Stimulated activated CD8-positive, alpha-beta memory T cell treated with anti-CD3 and anti-CD28 coated beads, Interleukin-7, amount 100 ng/mL, for 4 hours (primary cell): Measurements from ENCODE around the gene LDLRAP1.
"Not testable (repeated sequence)": the region's sequence is repeated elsewhere in the genome, so short reads cannot be mapped to it uniquely, and the experiment has no call there.

Source experiments
- DNase-seq, 2 donors: peaks; one replicate each; pipeline ENCODE4 v3.0.0-alpha.2; 2020; ENCODE audit warnings: low read depth in 2 of 2

LDLRAP1 gene, protein sequence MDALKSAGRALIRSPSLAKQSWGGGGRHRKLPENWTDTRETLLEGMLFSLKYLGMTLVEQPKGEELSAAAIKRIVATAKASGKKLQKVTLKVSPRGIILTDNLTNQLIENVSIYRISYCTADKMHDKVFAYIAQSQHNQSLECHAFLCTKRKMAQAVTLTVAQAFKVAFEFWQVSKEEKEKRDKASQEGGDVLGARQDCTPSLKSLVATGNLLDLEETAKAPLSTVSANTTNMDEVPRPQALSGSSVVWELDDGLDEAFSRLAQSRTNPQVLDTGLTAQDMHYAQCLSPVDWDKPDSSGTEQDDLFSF

DNA sequence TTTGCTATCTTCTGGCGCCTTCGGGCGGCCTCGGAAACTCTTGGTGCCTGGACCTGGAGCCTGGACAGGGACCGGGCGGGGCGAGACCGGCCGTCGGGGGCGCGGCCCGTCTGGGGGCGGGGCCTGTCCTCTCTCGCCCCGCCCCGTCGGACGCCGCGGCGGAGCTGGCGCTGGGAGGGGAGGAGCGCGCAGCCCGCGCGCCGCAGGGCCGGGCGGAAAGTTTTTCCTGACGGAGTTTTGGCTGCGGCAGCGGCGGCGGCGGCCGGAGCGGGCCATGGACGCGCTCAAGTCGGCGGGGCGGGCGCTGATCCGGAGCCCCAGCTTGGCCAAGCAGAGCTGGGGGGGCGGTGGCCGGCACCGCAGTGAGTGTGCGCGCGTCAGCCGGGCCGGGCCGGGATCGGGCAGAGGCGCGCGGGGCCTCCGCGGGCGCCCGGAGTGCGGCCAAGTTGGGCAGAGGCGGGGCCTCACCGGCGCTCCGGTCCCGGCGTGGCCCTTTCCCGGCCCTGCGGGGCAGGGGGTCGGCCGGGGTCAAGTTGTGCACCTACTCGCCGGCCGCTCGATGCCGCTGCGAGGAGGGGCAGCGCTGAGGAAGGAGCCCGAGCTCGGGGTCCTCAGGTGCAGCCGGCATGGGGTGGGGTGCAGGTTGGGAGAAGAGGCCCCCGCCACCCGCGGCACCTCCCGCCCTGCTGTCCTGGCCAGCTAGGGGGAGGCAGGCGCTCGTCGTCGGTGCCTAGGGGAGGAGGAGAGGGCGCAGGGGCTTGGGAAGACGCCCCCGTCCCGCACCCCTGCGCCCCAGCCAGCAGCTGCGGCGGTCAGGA lies at the start of gene LDLRAP1:
LDLRAP1 (plus strand) TSS at position 182 of the 818 bp plus-strand sequence; CDS start at position 275, 93 bp downstream.
- peak in 1 of 2 donors; percentile 50 for DNase-seq

DNA sequence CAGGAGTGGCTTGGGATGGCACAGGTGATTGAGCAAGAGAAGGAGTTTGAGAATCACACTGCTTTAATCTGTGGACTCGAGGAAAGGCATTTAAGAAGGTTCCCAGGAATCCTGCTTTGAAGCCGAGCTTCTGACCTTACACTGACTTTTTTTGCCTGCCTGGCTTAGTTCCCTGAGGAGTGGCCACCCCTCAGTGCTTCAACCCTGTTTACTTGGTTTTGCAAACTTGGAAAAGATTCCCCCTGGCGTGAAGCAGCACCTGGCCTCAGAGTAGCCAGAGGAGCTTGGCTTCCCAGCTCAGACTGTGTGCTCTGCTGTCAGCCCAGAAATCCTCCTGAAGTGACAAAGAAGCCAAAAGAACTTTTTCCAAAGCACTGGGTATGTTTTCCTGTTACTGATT lies 48.5 kb upstream of the LDLRAP1 start:
- DNase-seq = no peak

- no peak for DNase-seq
Observed at GRCh38 chr1:25500694-25501093, 42.7 kb upstream of the LDLRAP1 start.

DNA sequence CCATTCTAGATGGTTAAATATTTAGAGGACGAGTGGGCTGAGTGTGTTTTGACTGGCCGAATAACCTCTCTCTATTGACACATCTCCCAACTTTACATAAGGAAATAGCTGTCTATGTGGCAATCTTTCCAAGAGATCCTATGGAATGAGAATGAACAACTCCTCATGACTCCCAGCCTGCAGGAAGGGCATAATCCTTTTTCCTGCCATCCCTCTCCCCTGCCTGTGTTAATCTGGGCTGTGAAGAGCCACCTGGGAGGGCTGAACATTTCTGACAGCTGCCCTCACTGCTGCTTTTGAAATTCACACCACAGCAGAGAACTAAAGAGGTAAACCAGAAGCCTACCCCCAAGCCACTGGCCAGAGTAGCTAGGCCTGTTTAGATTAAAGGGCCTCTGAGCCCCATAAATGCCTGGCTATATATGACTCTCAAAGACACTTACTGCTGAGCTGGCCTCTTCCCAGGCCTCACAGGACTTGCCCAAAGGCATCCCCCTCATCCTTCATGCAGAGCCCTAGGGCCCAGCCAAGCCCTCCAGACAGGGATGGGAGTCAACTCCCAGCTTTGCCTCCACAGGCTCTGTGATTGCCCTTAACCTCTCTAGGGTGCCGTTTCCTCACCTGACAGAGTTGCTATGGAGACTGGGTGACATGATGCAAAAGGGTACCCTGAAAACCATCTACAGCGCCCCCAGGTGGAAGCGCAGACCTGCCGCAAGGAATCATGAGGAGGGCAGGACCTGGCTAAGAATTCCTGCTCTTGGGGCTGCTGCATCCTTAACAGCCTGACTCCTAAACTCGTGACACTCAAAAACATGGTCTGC lies 42.0 kb upstream of the LDLRAP1 start:
- DNase-seq = no peak

- no peak for DNase-seq
Observed at GRCh38 chr1:25502957-25503356, 40.4 kb upstream of the LDLRAP1 start.

GRCh38 chr1:25503551-25504426 lies 39.6 kb upstream of the LDLRAP1 start:
- DNase-seq = peak; percentile 46 to 55

- DNase-seq = no peak
Observed at GRCh38 chr1:25504706-25505595, 38.5 kb upstream of the LDLRAP1 start.

GRCh38 chr1:25505656-25506385 lies 37.6 kb upstream of the LDLRAP1 start:
- DNase-seq = no peak

GRCh38 chr1:25506566-25507463 lies 36.6 kb upstream of the LDLRAP1 start:
- not testable (repeated sequence) for DNase-seq

DNA sequence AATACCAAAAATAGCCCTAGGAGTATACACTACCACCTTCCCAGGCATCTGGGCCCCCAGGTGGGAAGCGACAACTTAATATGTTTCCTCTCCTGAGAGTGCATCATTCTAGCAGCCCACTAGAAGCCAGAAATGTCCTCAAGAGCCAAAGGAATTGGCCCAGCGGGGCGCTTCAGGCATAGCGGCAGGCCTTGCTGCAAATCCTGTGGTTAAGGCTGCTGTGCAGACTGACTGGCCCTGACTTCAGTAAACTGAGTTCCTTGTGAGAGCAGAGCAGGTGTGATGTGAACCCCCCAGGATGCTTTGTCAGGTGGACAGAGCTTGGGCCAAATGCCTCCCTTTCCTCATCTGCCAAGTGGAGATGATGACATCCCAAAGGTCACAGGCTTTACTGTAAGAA lies 29.7 kb upstream of the LDLRAP1 start:
- DNase-seq = no peak

DNA sequence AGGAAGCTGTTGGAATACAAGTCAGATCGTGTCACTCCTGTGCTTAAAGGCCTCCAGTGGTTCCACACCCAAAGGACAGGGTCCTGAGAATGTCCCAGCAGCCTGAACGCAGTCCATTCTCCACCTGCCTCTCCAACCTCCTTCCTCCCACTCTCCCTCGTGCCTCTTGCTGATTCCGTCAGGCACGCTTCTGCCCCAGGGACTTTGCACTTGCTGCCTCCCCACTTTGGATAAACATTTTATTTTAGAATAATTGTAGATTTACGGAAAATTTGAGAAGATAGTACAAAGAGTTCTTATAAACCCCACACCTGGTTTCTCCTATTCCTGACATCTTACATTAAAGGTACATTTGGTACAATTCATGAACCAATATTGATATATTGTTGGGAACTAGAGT lies 28.4 kb upstream of the LDLRAP1 start:
- no peak for DNase-seq

- no peak for DNase-seq
Observed at GRCh38 chr1:25516686-25517085, 26.7 kb upstream of the LDLRAP1 start.

DNA sequence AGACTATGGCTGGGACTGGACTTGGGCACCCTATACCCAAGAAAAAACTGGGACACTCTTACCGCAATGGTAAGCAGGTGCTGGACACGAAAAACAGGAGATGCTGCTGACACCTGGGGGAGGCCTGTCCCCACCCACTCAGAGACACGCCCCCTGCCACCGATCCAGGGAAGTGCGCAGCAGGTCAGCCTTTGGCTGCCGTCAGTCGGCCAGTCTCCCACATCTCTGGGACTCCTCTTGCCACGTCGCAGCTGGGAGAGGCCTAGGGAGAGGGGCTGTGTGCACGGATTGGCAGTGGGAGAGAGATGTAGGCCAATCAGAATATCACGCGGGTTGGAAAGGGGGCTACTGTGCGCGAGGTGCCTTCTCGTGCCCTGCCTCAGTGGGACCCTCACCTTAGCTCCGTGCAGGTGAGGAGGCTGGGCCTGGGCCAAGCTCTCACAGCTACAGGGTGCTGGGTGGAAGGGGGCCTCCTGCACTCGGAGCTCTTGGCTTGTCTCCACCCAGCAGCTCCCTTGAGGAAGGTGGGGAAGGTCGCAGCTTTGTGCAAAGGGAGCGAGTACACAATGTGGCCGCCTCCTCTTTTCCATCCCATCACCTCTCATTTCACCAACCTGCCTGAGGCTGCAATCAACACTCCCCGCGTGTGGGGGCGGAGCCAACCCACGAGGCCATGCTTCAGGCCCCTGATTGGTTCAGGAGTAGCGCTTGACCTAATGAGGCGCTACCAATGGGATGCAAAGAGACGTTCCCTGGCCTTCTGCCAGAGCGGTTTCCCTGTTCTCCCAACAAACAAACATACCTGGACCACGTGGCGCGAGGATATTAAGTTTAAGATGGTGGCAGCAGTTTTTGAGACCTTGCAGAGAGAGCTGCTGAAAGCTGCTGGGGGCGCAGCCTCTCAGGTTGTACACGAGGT lies 25.7 kb upstream of the LDLRAP1 start:
- no peak for DNase-seq

DNA sequence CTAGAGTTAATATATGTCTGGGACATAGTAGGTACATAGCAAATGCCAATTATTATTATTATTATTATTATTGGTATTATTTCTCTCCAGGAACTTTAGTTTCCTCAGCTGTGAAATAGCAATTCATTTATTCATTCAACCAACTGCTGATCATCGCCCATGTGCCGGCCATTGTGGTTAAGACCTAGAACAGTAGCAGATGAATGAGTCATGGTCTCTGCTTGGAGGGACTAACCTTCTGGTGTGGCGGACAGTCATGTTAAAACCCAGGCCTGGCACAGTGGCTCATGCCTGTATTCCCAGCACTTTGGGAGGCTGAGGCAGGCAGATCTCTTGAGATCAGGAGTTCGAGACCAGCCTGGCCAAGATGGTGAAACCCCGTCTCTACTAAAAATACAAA lies 23.8 kb upstream of the LDLRAP1 start:
- no peak for DNase-seq

GRCh38 chr1:25520446-25521061 lies 22.9 kb upstream of the LDLRAP1 start:
- DNase-seq = peak; percentile 49 to 65

DNA sequence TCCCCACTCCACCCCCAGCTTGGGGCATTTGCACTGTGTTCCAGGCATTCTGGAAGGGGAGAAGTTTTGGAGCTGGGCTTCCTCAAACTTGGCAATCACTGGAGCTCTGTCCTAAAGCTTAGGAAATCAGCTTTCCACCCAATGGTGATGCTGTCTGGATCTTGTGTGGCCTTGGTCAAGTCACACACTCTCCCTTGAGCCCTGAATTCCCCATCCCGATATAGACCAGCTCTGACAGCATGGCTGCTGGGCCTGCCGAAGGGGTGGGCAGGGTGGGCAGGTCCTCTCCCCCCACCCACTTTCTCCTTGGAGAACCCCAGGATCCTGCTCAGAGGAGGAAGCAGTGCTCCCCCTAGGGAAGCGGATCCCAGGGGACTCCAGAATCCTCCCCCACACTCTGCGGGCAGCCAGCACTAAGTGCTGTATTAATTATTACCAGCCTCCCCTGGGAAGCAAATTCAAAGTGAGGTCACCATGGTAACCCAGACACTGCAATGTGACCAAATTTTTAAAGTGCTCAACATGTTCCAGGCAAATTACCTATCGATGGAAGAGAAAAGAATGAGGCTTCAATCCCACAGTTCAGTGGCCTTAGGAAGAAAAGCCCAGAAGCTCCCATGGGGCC lies 21.3 kb upstream of the LDLRAP1 start:
- DNase-seq = no peak
